Measurements from ENCODE around the gene MPZL1.

MPZL1 gene

GRCh38 chr1:167676916-167677848 is 44.6 kb upstream of the MPZL1 start:
- H3K4me3 ChIP-seq (ENCODE audit: control insufficient read depth, low read depth, low read length), result no peak overlapping the region
- no peak for TF ChIP-seq CTCF (conservative IDR thresholded peaks at IDR 0.05; ENCODE audit: control insufficient read depth, insufficient read depth, low read depth, low read length)
- DNase-seq (ENCODE audit: low read depth), result no peak

- H3K4me3 ChIP-seq (ENCODE audit: control insufficient read depth, low read depth, low read length), result no peak overlapping the region
- TF ChIP-seq CTCF (conservative IDR thresholded peaks at IDR 0.05; ENCODE audit: control insufficient read depth, insufficient read depth, low read depth, low read length), result no peak
- no peak for DNase-seq (ENCODE audit: low read depth)
Observed at GRCh38 chr1:167678422-167678821, 43.4 kb upstream of the MPZL1 start.

DNA sequence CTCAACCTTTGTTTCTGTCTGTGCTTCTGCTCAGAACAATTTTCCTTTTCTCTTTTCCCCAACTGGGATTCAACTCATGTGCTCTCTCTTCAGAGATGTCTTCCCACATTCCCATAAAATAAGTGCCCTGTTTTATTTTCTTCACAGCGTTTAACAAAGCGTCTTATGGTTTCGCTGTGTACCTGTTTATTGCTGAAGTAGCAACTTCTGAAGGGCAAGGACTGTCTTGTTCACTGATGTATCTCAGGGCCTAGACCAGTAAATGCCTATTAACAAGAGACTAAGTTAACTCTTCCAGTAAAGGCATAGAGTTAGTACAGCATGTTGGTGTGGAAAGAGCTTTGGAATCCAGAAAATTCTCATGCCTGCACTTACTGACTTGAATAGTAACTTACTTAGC is 42.9 kb upstream of the MPZL1 start:
- H3K4me3 ChIP-seq (ENCODE audit: control insufficient read depth, low read depth, low read length), result no peak overlapping the region
- DNase-seq (ENCODE audit: low read depth), result no peak
- no peak for TF ChIP-seq CTCF (conservative IDR thresholded peaks at IDR 0.05; ENCODE audit: control insufficient read depth, insufficient read depth, low read depth, low read length)

GRCh38 chr1:167679714-167680113 is 42.1 kb upstream of the MPZL1 start:
- no peak for DNase-seq (ENCODE audit: low read depth)
- TF ChIP-seq CTCF (conservative IDR thresholded peaks at IDR 0.05; ENCODE audit: control insufficient read depth, insufficient read depth, low read depth, low read length), result no peak
- no peak overlapping the region for H3K4me3 ChIP-seq (ENCODE audit: control insufficient read depth, low read depth, low read length)

- no peak for DNase-seq (ENCODE audit: low read depth)
- H3K4me3 ChIP-seq (ENCODE audit: control insufficient read depth, low read depth, low read length), result no peak overlapping the region
- TF ChIP-seq CTCF (conservative IDR thresholded peaks at IDR 0.05; ENCODE audit: control insufficient read depth, insufficient read depth, low read depth, low read length), result no peak
Observed at GRCh38 chr1:167681024-167681423, 40.8 kb upstream of the MPZL1 start.

DNA sequence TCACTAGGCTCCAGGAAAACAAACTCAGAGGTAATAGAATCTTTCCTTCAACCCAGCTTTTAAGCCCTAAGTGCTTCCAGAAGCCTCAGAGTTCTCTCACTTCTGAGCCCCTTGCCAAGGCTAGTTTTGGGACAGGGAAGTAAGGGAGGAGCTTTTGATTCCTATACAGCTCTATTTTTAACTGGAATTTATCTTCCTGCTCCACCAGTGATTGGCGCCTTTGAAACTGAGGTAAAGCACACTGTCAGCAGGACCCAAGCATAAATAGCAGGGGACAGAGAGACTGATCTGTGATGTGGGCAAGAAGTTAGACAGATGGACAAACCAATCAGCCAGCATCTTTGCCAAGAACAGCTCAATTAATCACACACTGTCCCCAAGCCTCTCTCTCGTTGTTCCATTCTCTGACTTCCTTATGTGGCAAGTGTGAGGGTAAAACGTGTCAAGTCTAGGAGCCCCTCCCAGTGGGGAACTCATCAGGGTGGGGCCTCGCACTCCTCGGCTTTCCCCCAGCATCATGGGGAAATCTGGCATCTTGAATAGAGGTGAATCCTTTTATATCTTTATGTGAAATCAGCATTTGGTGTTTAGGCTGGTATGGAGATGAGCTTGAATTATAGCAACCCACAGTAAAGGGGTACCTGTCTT is 40.2 kb upstream of the MPZL1 start:
- H3K4me3 ChIP-seq (ENCODE audit: control insufficient read depth, low read depth, low read length), result no peak overlapping the region
- DNase-seq (ENCODE audit: low read depth), result no peak
- TF ChIP-seq CTCF (conservative IDR thresholded peaks at IDR 0.05; ENCODE audit: control insufficient read depth, insufficient read depth, low read depth, low read length), result no peak

Measured in fibroblast of mammary gland (primary cell).